K562 (cell line): Measurements from ENCODE around the gene TRIM38. TPM values are rescaled to one million over a fixed set of nuclear protein-coding genes. Genes with fewer than 3 reads are reported as not detected.

Experiments
- FOXP1 ChIP-seq: sonication (generic); formaldehyde crosslinking; IDR thresholded peaks from 2 replicates; pipeline ENCODE4 v1.8.0; 2022; ENCODE audit warnings: mild to moderate bottlenecking, missing genetic modification reagents
- GTF2A2 ChIP-seq: IDR thresholded peaks from 2 replicates; pipeline ENCODE4 v1.6.1; 2016; ENCODE audit warnings: mild to moderate bottlenecking, missing genetic modification characterization, missing compliant biosample characterization
- HNRNPLL ChIP-seq: fragments of 200-400 bp; formaldehyde crosslinking; IDR thresholded peaks from 2 replicates; pipeline ENCODE4 v1.6.1; 2017; ENCODE audit warnings: low read length, low read depth, mild to moderate bottlenecking; ENCODE audit not compliant: poor library complexity, severe bottlenecking
- LEF1 ChIP-seq: fragments of 450-650 bp; IDR thresholded peaks from 2 replicates; pipeline ENCODE4 v1.6.1; 2016; ENCODE audit warnings: mild to moderate bottlenecking
- NR1H2 ChIP-seq: sonication (generic); formaldehyde crosslinking; IDR thresholded peaks from 2 replicates; pipeline ENCODE4 v1.4.0; 2020; ENCODE audit warnings: mild to moderate bottlenecking, missing genetic modification reagents
- NUFIP1 ChIP-seq: fragments of 450-650 bp; IDR thresholded peaks from 2 replicates; pipeline ENCODE4 v1.6.1; 2018; ENCODE audit not compliant: partially characterized antibody
- PHF20 ChIP-seq: fragments of 450-650 bp; IDR thresholded peaks from 2 replicates; pipeline ENCODE4 v1.6.1; 2018; ENCODE audit not compliant: partially characterized antibody
- SRF ChIP-seq, 2 experiments: fragments of 250-450, 450-650 bp in 1 of 2; sonication (Bioruptor Pico) in 1 of 2; sonication (generic) in 1 of 2; formaldehyde crosslinking; IDR thresholded peaks; 2 replicates each; pipeline versions ENCODE4 v1.5.0 to v1.5.1; 2020 to 2022; ENCODE audit warnings: mild to moderate bottlenecking in 1 of 2, missing genetic modification reagents in 1 of 2
- ZNF41 ChIP-seq: fragments of 250-450 bp; sonication (Bioruptor Pico); conservative IDR thresholded peaks from 2 replicates; pipeline ENCODE4 v1.4.0; 2020; ENCODE audit warnings: mild to moderate bottlenecking
- ZNF77 ChIP-seq: fragments of 250-450 bp; sonication (Bioruptor Pico); IDR thresholded peaks from 2 replicates; pipeline ENCODE4 v1.5.0; 2020
- polyA plus RNA-seq, 8 experiments: library from polyadenylated mRNA; depleted of rRNA in 4 of 8; stranded (reverse) in 5 of 8; unstranded in 3 of 8; fragments of >200 nt; fragmentation: Nextera tagmentation in 2 of 8; fragmentation: Illumina TruSeq in 1 of 8; extraction: Ambion mirVana in 2 of 8; extraction: Trizol in 1 of 8; gene quantifications; 2 replicates each; pipeline versions ENCODE4 v1.2.1 to v1.2.3, GENCODE V29; 2011 to 2014; ENCODE audit warnings: inconsistent platforms in 1 of 8, missing spikeins in 1 of 8
- total RNA-seq, 7 experiments: library from RNA; depleted of rRNA in 6 of 7; stranded (reverse); fragments of >200 nt in 6 of 7; fragmentation: Illumina TruSeq in 2 of 7; extraction: Trizol in 2 of 7; gene quantifications; 2 replicates each; pipeline versions ENCODE4 v1.2.1 to v1.2.3, GENCODE V29; 2011 to 2021; ENCODE audit warnings: low replicate concordance in 1 of 7
- TF ChIP-seq, protein P1 (sequence below): fragments of 450-650 bp; conservative IDR thresholded peaks from 2 replicates; pipeline ENCODE4 v1.6.1; 2016; ENCODE audit warnings: missing genetic modification characterization, low read depth, mild to moderate bottlenecking, control low read depth, missing compliant biosample characterization
- TF ChIP-seq, protein P2 (sequence below), 3 experiments: IDR thresholded peaks in 2 of 3; conservative IDR thresholded peaks in 1 of 3; 2 replicates each; pipeline ENCODE4 v1.5.1; 2011 to 2012; ENCODE audit warnings: low read length in 3 of 3, mild to moderate bottlenecking in 3 of 3, control low read depth in 2 of 3, improper control_type of control experiment in 1 of 3, inconsistent platforms in 1 of 3, low read depth in 1 of 3, mixed read lengths in 1 of 3, moderate library complexity in 1 of 3; ENCODE audit not compliant: insufficient read depth in 2 of 3
- TF ChIP-seq, protein P3 (sequence below): fragments of 450-650 bp; formaldehyde crosslinking; IDR thresholded peaks from 2 replicates; pipeline ENCODE4 v1.4.0; 2020; ENCODE audit warnings: mild to moderate bottlenecking
- TF ChIP-seq, protein P4 (sequence below): fragments of 250-450 bp; sonication (Bioruptor Pico); IDR thresholded peaks from 2 replicates; pipeline ENCODE4 v1.5.0; 2020; ENCODE audit warnings: mild to moderate bottlenecking
- TF ChIP-seq, protein P5 (sequence below): fragments of 450-650 bp; IDR thresholded peaks from 2 replicates; pipeline ENCODE4 v1.6.1; 2016; ENCODE audit warnings: low read depth, mild to moderate bottlenecking, moderate library complexity
- TF ChIP-seq, protein P6 (sequence below): fragments of 450-650 bp; formaldehyde crosslinking; IDR thresholded peaks from 2 replicates; pipeline ENCODE4 v1.4.0; 2020; ENCODE audit warnings: mild to moderate bottlenecking, moderate library complexity

The TRIM38 gene
- total and polyA plus RNA-seq, 9 of the 15 experiments (the other 6 are each of a cell fraction or from before 2014, with no cell fraction given), result 1.7 to 6.7 (median 6.3) TPM

DNA sequence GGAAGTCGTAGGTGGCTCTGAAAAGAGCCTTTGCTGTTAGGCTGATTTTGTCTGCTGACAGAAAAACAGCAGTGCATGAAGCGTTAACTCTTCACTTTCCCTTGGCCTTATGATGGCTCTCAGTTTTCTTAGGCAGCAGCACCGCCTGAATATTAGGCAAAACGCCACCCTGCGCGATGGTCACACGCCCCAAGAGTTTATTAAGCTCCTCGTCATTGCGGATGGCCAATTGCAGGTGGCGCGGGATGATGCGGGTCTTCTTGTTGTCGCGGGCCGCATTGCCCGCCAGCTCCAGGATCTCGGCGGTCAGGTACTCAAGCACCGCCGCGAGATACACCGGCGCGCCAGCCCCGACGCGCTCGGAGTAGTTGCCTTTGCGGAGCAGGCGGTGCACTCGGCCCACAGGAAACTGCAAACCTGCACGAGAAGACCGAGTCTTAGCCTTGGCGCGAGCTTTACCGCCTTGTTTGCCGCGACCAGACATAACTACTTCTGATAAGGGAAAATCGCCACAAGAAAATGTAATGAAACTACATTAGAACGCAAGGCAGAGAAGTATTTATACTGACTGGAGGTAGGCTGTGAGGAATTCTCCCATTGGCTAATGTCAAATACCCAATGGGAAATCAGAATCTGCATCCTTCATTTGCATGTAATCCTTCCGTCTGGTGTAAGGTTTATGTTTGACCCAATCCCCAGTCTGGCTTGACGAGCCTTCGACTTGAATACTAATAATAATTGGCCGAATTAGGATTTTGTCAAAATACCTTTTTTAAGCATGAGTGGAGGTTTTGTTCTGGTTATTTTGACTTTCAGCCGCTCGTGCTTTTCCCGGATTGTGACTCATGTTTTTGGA is 70.7 kb downstream of the TRIM38 start (continued):
- TF ChIP-seq, protein P1, sequence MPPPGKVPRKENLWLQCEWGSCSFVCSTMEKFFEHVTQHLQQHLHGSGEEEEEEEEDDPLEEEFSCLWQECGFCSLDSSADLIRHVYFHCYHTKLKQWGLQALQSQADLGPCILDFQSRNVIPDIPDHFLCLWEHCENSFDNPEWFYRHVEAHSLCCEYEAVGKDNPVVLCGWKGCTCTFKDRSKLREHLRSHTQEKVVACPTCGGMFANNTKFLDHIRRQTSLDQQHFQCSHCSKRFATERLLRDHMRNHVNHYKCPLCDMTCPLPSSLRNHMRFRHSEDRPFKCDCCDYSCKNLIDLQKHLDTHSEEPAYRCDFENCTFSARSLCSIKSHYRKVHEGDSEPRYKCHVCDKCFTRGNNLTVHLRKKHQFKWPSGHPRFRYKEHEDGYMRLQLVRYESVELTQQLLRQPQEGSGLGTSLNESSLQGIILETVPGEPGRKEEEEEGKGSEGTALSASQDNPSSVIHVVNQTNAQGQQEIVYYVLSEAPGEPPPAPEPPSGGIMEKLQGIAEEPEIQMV, result no peak
- TF ChIP-seq SRF (CRISPR knock-in tag; IDR thresholded peaks at IDR 0.05), result 0 out of 4 replicates have a peak, but pooled peaks of 1 of the 2 experiments have one; percentile 34
- TF ChIP-seq, protein P2, sequence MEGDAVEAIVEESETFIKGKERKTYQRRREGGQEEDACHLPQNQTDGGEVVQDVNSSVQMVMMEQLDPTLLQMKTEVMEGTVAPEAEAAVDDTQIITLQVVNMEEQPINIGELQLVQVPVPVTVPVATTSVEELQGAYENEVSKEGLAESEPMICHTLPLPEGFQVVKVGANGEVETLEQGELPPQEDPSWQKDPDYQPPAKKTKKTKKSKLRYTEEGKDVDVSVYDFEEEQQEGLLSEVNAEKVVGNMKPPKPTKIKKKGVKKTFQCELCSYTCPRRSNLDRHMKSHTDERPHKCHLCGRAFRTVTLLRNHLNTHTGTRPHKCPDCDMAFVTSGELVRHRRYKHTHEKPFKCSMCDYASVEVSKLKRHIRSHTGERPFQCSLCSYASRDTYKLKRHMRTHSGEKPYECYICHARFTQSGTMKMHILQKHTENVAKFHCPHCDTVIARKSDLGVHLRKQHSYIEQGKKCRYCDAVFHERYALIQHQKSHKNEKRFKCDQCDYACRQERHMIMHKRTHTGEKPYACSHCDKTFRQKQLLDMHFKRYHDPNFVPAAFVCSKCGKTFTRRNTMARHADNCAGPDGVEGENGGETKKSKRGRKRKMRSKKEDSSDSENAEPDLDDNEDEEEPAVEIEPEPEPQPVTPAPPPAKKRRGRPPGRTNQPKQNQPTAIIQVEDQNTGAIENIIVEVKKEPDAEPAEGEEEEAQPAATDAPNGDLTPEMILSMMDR (IDR thresholded peaks at IDR 0.05 in 2 of 3, conservative IDR thresholded peaks at IDR 0.05 in 1 of 3; ENCODE audit: insufficient read depth in 2 of 3, low read depth in 1 of 3, low read length in 3 of 3), result no peak
- TF ChIP-seq, protein P3, sequence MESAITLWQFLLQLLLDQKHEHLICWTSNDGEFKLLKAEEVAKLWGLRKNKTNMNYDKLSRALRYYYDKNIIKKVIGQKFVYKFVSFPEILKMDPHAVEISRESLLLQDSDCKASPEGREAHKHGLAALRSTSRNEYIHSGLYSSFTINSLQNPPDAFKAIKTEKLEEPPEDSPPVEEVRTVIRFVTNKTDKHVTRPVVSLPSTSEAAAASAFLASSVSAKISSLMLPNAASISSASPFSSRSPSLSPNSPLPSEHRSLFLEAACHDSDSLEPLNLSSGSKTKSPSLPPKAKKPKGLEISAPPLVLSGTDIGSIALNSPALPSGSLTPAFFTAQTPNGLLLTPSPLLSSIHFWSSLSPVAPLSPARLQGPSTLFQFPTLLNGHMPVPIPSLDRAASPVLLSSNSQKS (CRISPR knock-in tag), result no peak; the same call in 1 of the 2 replicates
- TF ChIP-seq PHF20, result no peak
- no peak for TF ChIP-seq LEF1
- TF ChIP-seq, protein P4, sequence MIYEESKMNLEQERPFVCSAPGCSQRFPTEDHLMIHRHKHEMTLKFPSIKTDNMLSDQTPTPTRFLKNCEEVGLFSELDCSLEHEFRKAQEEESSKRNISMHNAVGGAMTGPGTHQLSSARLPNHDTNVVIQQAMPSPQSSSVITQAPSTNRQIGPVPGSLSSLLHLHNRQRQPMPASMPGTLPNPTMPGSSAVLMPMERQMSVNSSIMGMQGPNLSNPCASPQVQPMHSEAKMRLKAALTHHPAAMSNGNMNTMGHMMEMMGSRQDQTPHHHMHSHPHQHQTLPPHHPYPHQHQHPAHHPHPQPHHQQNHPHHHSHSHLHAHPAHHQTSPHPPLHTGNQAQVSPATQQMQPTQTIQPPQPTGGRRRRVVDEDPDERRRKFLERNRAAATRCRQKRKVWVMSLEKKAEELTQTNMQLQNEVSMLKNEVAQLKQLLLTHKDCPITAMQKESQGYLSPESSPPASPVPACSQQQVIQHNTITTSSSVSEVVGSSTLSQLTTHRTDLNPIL (CRISPR knock-in tag), result no peak
- peak; percentile 93 for TF ChIP-seq HNRNPLL
- peak; percentile 95 for TF ChIP-seq GTF2A2 (tag)
- TF ChIP-seq NR1H2 (CRISPR knock-in tag), result 0 out of 2 replicates have a peak, but pooled peaks have one; percentile 12
- TF ChIP-seq, protein P5, sequence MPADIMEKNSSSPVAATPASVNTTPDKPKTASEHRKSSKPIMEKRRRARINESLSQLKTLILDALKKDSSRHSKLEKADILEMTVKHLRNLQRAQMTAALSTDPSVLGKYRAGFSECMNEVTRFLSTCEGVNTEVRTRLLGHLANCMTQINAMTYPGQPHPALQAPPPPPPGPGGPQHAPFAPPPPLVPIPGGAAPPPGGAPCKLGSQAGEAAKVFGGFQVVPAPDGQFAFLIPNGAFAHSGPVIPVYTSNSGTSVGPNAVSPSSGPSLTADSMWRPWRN, result no peak
- TF ChIP-seq NUFIP1, result no peak
- TF ChIP-seq, protein P6, sequence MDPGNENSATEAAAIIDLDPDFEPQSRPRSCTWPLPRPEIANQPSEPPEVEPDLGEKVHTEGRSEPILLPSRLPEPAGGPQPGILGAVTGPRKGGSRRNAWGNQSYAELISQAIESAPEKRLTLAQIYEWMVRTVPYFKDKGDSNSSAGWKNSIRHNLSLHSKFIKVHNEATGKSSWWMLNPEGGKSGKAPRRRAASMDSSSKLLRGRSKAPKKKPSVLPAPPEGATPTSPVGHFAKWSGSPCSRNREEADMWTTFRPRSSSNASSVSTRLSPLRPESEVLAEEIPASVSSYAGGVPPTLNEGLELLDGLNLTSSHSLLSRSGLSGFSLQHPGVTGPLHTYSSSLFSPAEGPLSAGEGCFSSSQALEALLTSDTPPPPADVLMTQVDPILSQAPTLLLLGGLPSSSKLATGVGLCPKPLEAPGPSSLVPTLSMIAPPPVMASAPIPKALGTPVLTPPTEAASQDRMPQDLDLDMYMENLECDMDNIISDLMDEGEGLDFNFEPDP (CRISPR knock-in tag), result peak; percentile 45; the same call in 1 of the 2 replicates
- TF ChIP-seq FOXP1, result no peak; the same call in 1 of the 2 replicates
- 0 out of 2 replicates have a peak, but pooled peaks have one; percentile 46 for TF ChIP-seq ZNF41 (CRISPR knock-in tag)
- TF ChIP-seq ZNF77 (CRISPR knock-in tag), result no peak
